ENCODE results near the gene FKBP7. TPM values are rescaled to one million over a fixed set of nuclear protein-coding genes. Genes with fewer than 3 reads are reported as not detected.
A peak's percentile ranks its signal among the peaks of the same experiment; 100 is the strongest.
"Not testable (repeated sequence)": the region's sequence is repeated elsewhere in the genome, so short reads cannot be mapped to it uniquely, and the experiment has no call there.

The FKBP7 gene, protein sequence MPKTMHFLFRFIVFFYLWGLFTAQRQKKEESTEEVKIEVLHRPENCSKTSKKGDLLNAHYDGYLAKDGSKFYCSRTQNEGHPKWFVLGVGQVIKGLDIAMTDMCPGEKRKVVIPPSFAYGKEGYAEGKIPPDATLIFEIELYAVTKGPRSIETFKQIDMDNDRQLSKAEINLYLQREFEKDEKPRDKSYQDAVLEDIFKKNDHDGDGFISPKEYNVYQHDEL
- 10 to 100 TPM; 47.7 to 68.0 (median 60.8) TPM for polyA plus RNA-seq (ENCODE audit: insufficient read length in 4 of 4)

DNA sequence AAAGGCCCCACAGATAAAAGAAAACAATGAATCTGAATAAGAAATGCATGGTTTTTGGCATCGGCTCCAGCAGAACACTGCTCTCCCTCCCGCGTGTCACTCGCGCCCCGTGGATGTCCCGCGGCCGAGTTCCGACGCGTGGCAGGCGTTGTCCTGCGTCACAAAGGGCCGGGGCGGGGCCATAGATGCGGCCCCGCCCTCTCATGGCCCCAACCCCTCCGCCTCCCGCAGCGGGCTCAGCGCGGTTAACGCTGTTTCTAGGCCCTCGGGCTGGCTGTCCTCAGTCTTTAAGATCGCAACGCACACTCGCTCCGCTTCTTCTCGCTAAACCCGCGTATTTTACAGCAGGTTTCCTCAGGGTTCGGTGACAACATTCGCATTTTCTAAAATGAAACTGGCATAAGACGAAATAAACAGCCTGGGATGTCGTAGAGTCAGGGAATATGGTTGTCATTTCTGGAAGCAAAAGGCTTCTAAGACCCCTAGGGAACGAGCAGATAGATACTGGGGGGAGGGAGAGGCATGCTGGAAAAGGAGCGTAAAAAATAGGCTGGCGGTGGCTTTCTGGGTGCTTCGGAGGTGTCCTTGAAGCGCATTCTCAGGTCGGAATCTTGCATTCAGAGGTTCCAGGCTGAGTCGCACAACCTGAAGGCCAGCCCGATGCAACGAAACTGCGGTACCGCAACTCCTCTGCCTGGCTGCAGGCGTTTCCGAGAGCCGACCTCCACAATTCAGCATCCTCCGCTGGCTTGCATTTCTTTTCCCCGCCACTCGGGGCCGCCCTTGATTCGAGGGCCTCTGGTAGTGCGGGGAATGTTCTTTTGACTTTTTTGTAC, at the start of gene FKBP7:
Gene FKBP7 (minus strand): TSS at position 162 of the 836 bp plus-strand sequence. CDS start 101 bp downstream, at position 61.
- peak; percentile 79 to 95 (median 83) for DNase-seq (ENCODE audit: low read depth in 4 of 4, low spot score in 2 of 4)

DNA sequence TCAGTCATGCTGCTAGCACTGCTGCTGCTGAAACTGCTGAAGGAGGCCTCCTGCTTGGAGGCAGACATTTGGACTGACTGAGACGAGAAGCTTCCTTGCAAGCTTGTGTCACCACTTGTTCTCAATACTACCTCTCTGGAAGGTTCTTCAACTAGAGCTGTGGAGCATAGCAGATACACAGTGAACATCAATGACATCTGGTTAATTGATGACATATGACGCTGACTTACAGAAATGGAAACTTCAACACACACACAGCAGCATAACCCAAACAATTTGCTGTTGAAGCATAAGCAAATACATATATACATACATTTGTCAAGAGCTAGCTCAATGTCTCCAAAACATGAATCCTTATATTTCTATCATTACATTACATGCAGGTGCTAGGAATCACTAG, 49.2 kb upstream of the FKBP7 start:
- no peak for DNase-seq (ENCODE audit: low read depth in 4 of 4, low spot score in 2 of 4)

DNA sequence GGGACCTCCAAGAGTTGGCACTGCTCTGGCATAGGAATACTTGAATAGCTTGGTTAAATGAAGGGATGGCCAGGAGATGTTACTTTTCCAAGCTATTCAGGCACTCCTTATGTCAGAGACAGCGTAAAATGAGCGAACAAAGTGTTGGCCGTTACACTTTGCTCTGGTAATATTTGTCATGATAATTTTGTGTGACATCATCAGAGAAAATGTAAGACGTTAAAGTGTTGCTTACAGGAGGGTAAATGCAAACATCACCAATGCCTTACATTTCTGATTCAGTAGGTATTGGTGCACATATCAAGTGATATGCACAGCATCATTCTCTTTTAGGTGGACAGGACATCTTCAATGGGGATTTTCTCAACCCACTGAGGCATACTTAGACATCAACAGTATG, 47.9 kb upstream of the FKBP7 start:
- DNase-seq (ENCODE audit: low read depth in 4 of 4, low spot score in 2 of 4) = no peak

DNA sequence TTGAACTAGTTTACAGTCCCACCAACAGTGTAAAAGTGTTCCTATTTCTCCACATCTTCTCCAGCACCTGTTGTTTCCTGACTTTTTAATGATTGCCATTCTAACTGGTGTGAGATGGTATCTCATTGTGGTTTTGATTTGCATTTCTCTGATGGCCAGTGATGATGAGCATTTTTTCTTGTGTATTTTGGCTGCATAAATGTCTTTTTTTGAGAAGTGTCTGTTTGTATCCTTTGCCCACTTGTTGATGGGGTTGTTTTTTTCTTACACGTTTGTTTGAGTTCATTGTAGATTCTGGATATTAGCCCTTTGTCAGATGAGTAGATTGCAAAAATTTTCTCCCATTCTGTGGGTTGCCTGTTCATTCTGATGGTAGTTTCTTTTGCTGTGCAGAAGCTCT, 47.1 kb upstream of the FKBP7 start:
- not testable (repeated sequence) for DNase-seq (ENCODE audit: low read depth in 4 of 4, low spot score in 2 of 4)

DNA sequence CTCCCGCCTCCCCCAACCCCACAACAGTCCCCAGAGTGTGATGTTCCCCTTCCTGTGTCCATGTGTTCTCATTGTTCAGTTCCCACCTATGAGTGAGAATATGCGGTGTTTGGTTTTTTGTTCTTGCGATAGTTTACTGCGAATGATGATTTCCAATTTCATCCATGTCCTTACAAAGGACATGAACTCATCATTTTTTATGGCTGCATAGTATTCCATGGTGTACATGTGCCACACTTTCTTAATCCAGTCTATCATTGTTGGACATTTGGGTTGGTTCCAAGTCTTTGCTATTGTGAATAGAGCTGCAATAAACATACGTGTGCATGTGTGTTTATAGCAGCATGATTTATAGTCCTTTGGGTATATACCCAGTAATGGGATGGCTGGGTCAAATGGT, 46.6 kb upstream of the FKBP7 start:
- DNase-seq (ENCODE audit: low read depth in 4 of 4, low spot score in 2 of 4) = not testable (repeated sequence)

DNA sequence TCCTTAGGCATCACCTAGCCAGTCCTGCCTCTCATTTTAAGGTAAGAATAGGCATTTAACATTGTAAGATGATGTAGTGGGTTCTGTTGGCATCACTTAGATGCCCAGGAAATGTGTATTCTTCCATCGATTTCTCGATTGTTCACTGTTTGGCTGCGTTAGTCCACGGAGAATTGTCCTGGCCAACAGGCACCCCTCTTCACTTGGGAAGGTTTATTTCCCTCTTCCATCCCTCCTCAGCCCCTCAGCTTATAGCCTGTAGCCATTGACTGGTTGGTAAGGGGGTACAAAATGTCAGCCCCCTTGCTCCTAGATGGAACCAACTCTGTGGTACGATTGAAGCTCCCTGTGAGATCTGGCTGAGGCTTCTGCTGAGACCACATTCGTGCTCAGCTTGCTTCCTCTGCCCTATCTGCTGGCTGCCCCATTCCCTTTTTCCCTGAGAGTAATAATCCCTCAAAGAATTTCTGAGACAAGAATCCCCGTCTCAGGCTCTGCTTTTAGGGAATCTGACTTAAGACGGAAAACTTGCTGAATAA, 45.3 kb upstream of the FKBP7 start:
- DNase-seq (ENCODE audit: low read depth in 4 of 4, low spot score in 2 of 4) = no peak

DNA sequence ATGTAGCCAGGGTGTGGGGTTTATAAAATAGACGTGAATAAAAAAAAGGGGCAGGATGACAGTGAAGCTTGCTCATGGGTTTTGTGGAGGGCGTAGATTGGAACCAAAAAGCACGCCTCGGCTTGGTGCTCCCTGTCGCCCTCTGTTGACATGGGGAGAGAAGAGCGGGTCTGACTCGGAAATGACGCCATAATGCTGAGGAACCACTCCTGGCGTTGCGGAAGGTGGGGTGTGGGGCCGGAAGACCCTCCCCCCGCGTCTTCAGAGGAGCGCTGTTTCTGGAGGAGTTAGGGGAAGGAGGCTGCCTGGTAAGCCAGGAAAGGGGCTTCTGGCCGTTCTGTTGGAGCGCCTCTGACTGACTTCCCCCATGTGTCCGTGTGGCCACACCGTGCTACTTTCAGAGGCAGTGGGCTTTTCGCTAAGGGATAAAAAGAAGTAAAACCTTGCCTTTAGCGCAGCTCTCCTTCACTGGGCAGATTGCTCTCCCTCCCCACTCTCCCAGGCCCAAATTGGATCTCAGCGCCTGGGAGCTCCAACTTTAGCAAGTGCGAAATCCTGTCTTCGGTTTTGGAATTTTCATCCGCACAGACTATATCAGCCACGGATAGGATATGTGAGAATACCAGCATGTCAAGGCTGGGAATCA, 44.7 kb upstream of the FKBP7 start:
- DNase-seq (ENCODE audit: low read depth in 4 of 4, low spot score in 2 of 4) = peak; percentile 50 to 84 (median 60)

DNA sequence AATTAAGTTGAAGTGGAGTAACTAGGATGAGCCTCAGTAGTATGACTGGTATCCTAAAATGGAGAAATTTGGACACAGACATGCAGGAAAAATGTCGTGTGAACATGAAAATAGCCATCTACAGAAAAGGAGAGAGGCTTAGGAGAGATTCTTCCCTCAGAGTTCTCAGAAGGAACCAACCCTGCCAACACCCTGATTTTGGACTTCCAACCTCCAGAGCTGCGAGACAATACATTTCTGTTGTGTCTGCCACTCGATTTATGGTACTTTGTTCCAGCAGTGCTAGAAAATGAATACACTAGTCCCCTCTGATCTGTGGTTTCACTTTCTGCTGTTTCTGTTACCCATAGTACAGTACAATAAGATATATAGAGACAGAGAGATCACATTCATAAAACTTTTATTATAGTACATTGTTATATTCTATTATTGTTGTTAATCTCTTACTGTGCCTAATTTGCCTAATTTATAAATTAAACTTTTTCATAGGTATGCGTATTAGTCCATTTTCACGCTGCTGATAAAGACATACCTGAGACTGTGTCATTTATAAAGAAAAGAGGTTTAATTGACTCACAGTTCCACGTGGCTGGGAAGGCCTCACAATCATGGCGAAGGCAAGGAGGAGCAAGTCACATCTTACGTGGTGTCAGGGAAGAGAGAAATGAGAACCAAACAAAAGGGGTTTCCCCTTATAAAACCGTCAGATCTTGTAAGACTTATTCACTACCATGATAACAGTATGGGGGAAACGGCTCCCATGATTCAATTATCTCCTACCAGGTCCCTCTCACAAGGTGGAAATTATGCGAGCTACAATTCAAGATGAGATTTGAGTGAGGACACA, 43.1 kb upstream of the FKBP7 start:
- no peak for DNase-seq (ENCODE audit: low read depth in 4 of 4, low spot score in 2 of 4)

DNA sequence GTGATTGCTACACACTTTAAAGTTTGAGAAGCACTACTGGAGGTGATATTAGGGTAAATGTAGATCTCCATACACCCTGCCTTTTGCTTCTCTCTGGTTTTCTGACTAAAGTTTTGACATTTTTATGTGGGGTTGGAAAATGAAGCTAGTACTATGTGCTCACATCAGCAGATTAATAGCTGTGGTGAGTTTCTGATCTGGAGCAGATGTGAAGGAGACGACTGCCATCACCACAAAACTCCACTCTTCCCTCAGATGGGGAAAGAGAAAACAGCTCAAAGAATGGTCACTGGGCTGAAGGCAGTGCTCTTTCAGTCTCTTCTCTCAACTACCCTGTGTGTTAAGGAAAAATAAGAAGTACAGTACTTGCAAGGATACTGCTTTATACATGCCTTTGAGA, 39.1 kb upstream of the FKBP7 start:
- no peak for DNase-seq (ENCODE audit: low read depth in 4 of 4, low spot score in 2 of 4)

DNA sequence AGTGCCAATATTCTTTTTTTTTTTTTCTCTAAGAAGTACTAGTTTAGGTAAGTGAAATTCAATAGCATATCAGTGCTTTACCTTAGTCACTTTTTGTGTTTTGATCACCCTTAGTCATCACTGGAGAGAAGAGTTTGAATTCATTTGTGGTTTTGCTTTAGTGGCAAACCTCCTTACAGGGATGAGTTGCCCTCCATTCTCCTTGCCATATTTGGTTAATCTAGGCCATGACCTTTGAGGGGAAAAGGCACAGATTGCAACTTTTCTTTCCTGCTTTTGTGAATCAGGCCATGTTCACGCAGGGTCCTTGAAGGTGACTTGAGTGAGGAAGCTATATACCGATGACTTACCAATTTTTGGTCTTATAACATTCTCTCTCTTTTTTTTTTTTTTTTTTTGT, 36.3 kb upstream of the FKBP7 start:
- DNase-seq (ENCODE audit: low read depth in 4 of 4, low spot score in 2 of 4) = no peak

DNA sequence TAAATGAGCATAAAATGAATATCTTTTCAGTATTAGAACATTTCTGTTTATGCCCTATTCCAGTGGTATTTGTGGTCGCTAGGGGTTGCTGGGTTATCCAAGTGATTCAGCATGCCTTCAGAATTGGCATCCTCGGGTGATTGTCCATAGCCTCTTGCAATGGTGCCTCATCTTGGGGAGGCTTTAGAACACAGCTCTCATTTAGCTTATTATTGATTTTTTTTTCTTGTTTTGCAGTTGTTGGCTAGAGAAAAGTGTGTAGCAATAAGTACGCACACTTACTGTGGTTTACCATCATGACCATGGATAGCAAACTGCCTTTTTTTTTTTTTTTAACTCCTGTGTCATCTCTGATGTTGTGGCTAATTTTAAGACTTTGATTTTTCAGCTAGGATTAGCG, 35.5 kb upstream of the FKBP7 start:
- no peak for DNase-seq (ENCODE audit: low read depth in 4 of 4, low spot score in 2 of 4)

DNA sequence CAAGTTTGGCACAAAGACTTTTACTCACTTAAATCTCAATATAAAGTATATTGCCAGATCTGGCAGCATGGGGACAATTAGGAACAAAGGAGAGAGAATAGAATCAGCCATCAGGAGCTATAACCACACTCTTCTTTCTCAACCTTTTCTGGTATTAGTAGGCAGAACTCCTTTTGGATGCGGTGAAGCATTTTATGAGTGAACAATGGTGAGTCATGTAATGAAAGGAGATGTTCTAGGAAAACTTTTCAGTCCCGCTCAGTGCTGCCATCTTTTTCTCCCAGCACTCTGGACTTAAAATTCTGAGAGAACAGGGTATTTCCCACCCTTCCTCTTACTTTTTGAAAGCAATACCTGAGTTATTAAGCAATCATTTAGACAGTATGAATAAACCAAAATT, 34.1 kb upstream of the FKBP7 start:
- DNase-seq (ENCODE audit: low read depth in 4 of 4, low spot score in 2 of 4) = no peak

DNA sequence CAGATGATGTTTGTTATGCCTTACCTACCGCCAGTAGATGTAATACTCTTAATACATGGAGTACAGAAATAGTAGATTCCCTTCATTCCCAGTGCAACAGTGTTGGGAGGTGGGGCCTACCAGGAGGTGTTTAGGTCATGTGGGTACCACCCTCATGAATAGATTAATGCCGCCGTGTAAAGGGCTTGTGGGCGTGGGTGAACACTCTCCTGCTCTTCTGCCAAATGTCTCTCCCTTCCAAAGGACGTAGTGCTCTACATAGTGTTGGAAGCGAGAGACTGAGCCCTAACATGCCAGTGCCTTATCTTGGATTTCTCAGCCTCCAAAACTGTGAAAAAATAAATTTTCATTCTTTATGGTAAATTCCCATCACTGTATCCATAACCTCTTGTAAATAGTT, 32.0 kb upstream of the FKBP7 start:
- no peak for DNase-seq (ENCODE audit: low read depth in 4 of 4, low spot score in 2 of 4)

DNA sequence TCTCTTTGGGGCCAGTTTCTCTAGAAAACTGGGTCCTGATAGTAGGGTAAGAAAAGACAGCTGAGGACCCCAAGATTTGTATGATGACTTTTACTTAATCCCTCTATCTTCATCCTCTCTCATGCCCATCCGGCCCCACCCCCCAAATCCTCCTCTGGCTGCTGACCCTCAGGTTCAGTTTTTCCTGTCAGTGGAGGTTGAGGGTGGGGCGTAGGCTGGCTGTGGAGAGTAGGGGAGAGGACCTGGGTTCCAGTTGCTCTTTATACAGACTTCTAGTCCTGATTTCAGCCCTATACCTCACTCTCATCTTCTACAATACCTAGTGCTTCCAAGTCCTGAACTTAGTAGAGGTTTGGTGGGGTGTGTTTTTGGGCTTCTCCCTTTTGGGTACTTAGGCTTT, 30.2 kb upstream of the FKBP7 start:
- no peak for DNase-seq (ENCODE audit: low read depth in 4 of 4, low spot score in 2 of 4)

DNA sequence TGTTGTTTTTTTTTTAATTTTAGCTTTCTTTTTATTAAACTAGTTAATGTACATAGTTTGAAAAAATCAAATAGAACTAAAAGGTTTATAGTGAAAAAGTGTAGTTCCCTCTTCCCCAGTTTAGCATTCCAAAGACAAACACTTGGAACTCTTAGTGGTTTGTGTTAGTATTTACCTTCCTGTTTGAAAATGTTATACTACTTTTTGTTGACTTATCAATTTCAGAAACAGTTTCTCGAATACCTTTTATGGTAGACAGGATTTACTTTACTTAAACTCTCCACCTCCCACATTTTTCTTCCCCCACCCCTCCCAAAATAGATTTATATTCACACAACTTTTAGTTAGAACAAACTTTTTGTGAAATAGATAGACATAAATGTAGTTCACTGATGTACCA, 28.5 kb upstream of the FKBP7 start:
- DNase-seq (ENCODE audit: low read depth in 4 of 4, low spot score in 2 of 4) = no peak

DNA sequence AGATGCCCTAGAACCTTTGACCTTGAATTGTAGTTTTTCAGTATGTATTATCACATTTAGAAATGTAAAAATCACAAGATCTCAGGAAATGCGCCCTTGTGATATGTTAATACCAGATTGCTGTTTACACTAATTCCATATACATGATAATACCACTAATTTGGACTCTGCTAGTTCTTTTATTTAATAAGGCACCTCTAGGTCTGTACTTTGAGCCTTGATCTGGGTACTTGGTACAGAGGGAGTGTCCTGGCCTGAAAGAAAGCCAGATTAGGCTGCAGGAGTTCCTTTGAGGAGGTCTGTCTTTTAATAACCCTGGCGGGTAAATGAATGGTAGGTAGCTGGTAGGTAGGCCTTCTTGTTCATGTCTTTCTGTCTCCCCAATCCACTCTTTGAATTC, 28.1 kb upstream of the FKBP7 start:
- DNase-seq (ENCODE audit: low read depth in 4 of 4, low spot score in 2 of 4) = no peak

DNA sequence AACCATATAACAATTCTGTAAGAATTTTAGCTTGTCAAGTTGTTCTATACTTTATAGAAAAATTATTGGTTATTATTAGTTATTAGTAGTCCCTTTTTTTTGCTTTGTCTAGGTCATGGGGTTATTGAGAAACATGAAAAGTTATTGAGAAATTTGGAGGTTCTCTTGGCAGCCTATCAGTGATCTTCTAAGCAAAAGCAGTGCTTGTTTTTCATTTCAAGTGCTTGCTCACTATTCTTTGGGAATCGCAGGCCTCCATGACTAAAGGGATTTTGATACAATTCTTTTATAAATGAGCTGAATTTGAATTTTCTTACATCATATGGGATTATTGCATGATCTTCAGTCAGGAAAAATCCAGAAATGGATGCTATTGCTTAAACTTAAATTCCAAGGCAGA, 27.7 kb upstream of the FKBP7 start:
- DNase-seq (ENCODE audit: low read depth in 4 of 4, low spot score in 2 of 4) = no peak

DNA sequence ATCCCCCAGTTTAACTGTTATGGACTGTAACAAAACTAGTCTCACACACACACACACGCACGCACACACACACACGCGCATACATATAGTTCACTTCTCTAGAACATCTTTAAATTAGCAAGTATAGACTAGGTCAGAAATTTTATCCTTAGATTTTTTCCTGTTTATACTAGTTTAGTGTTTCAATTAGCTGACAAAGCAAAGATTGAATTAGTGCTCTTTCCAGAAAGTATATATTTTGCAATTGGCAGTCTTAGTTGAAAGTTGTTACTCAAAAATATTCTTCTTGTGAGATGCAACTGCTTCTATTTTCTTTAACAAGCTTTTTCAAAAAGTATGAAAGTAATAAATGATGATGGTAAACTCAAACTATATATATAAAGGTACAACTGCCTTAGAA, 24.4 kb upstream of the FKBP7 start:
- DNase-seq (ENCODE audit: low read depth in 4 of 4, low spot score in 2 of 4) = no peak

DNA sequence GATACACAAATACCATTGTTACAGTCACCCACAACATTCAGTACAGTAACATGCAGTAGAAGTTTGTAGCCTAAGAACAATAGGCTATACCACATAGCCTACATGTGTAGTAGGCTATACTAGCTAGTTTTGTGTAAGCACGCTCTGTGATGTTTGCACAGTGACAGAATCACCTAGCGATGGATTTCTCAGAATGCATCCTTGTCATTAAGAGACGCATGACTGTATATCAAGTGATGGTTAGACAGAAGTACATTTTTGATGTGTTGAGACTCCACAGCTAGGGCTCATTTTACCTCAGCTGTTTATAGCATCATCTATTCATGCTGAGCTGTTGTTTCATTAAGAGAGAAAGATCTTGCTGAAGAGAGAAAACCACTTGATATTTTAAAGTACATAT, 21.2 kb upstream of the FKBP7 start:
- DNase-seq (ENCODE audit: low read depth in 4 of 4, low spot score in 2 of 4) = no peak

DNA sequence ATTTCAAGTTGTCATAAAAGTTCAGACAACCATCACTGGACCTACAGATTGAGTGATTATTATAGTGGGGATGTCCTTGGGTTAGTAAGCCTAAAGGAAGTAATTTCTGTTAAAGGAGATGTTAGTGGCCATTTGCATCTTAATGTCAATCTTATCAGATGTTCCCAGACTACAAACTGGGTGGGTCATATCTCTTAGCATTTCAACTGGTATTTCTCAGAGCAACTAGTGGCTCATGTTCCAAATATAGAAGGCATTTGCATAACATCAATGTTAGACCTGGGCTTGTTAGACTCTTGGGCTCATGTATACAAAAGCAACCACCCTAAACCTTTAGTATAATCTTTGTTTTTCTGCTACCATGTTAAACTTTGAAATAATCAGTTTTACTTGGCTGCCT, 19.7 kb upstream of the FKBP7 start:
- DNase-seq (ENCODE audit: low read depth in 4 of 4, low spot score in 2 of 4) = no peak

DNA sequence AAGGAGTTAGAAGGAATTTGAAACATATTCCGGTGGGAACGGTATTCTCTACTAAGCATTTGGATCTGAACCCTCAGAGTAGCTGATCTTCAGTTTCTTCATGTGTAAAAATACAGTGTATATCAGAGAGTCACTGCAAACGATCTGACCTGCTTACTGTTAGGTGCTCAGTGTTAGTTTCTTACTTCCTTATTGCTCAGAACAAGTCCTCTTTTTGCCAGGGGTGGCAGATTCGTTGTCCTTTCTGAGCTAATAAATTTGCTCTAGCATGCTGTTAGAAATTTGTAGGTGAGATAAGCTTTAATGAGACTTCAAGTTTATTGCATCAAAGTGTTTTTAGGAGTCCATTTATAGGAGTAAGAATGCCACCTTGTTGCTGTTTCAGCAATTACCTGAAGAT, 17.6 kb upstream of the FKBP7 start:
- no peak for DNase-seq (ENCODE audit: low read depth in 4 of 4, low spot score in 2 of 4)

Data from left renal cortex interstitium (tissue), 4 donors.